WTC11 (cell line): Measurements from ENCODE around the gene ECT2. TPM values are rescaled to one million over a fixed set of nuclear protein-coding genes. Genes with fewer than 3 reads are reported as not detected.

Source experiments
- ATAC-seq: fragments of 200-7000 bp; cut with Tn5 transposase; 2 replicates; pipeline ENCODE4 v1.10.0; 2021; ENCODE audit warnings: mild to moderate bottlenecking, moderate library complexity
- CTCF ChIA-PET: fragments of 300-600 bp; sonication (Branson Sonifier 250); formaldehyde crosslinking; loops from one replicate; lab custom pipeline; 2021; ENCODE audit warnings: antibody characterized with exemption; lab: Charles Lee
- POLR2A ChIA-PET: fragments of 350-600 bp; sonication (Branson Sonifier 250); formaldehyde crosslinking; loops from one replicate; lab custom pipeline; 2021; ENCODE audit warnings: antibody characterized with exemption; lab: Charles Lee
- DNase-seq: peaks from one replicate; pipeline ENCODE4 v3.0.0; 2021; ENCODE audit warnings: low spot score
- H3K27ac Mint-ChIP-seq: 2 replicates; pipeline ENCODE4 v1.8.0; 2021; ENCODE audit warnings: mixed read lengths
- H3K27me3 Mint-ChIP-seq: 2 replicates; pipeline ENCODE4 v1.8.0; 2021; ENCODE audit warnings: low read depth, mild to moderate bottlenecking, moderate library complexity, mixed read lengths
- H3K36me3 Mint-ChIP-seq: 2 replicates; pipeline ENCODE4 v1.8.0; 2021; ENCODE audit warnings: mixed read lengths
- H3K4me1 Mint-ChIP-seq: 2 replicates; pipeline ENCODE4 v1.8.0; 2022; ENCODE audit warnings: mixed read lengths
- H3K4me3 Mint-ChIP-seq: 2 replicates; pipeline ENCODE4 v1.8.0; 2021; ENCODE audit warnings: mild to moderate bottlenecking, moderate library complexity, mixed read lengths
- H3K9me3 Mint-ChIP-seq: 2 replicates; pipeline ENCODE4 v1.8.0; 2021; ENCODE audit warnings: mixed read lengths
- CREM ChIP-seq: sonication (generic); formaldehyde crosslinking; IDR thresholded peaks from 2 replicates; pipeline ENCODE4 v1.8.1; 2022; ENCODE audit warnings: mild to moderate bottlenecking, missing genetic modification reagents, moderate library complexity
- FOXJ3 ChIP-seq: sonication (generic); formaldehyde crosslinking; IDR thresholded peaks from 2 replicates; pipeline ENCODE4 v1.9.0; 2021; ENCODE audit warnings: missing genetic modification reagents, mild to moderate bottlenecking, borderline replicate concordance
- FOXP1 ChIP-seq: sonication (generic); formaldehyde crosslinking; IDR thresholded peaks from 2 replicates; pipeline ENCODE4 v1.8.0; 2022; ENCODE audit warnings: missing genetic modification reagents, mild to moderate bottlenecking, moderate library complexity, borderline replicate concordance
- JUN ChIP-seq: sonication (generic); formaldehyde crosslinking; IDR thresholded peaks from 2 replicates; pipeline ENCODE4 v1.8.0; 2023; ENCODE audit warnings: mild to moderate bottlenecking, missing genetic modification reagents
- NFYB ChIP-seq: sonication (generic); formaldehyde crosslinking; conservative IDR thresholded peaks from 2 replicates; pipeline ENCODE4 v1.8.0; 2022; ENCODE audit warnings: low read depth, missing genetic modification reagents
- NR2C2 ChIP-seq: sonication (generic); formaldehyde crosslinking; IDR thresholded peaks from 2 replicates; pipeline ENCODE4 v1.8.0; 2022; ENCODE audit warnings: mild to moderate bottlenecking, missing genetic modification reagents
- TEAD4 ChIP-seq: sonication (generic); formaldehyde crosslinking; IDR thresholded peaks from 2 replicates; pipeline ENCODE4 v1.8.0; 2022; ENCODE audit warnings: mild to moderate bottlenecking, missing genetic modification reagents
- ZNF317 ChIP-seq: sonication (generic); formaldehyde crosslinking; IDR thresholded peaks from 2 replicates; pipeline ENCODE4 v1.8.1; 2023; ENCODE audit warnings: low read depth, mild to moderate bottlenecking, moderate library complexity, missing genetic modification reagents, borderline replicate concordance
- total RNA-seq: library from RNA; stranded (reverse); gene quantifications from 3 replicates; pipeline ENCODE4 v1.2.3, GENCODE V29; 2021
- TF ChIP-seq, protein P1 (sequence below): fragments of 250-450 bp; sonication (Bioruptor Pico); IDR thresholded peaks from 2 replicates; pipeline ENCODE4 v1.9.0; 2021; ENCODE audit warnings: mild to moderate bottlenecking
- TF ChIP-seq, protein P2 (sequence below): sonication (generic); formaldehyde crosslinking; IDR thresholded peaks from 2 replicates; pipeline ENCODE4 v1.8.1; 2023; ENCODE audit warnings: mild to moderate bottlenecking, missing genetic modification reagents, borderline replicate concordance
- TF ChIP-seq, protein P3 (sequence below): fragments of 250-450 bp; sonication (Bioruptor Pico); IDR thresholded peaks from 2 replicates; pipeline ENCODE4 v2.1.2; 2022; ENCODE audit warnings: mild to moderate bottlenecking, moderate library complexity
- TF ChIP-seq, protein P4 (sequence below): fragments of 200-600 bp; IDR thresholded peaks from 2 replicates; pipeline ENCODE4 v1.8.0; 2022; ENCODE audit warnings: antibody characterized with exemption
- TF ChIP-seq, protein P5 (sequence below): sonication (generic); formaldehyde crosslinking; IDR thresholded peaks from 2 replicates; pipeline ENCODE4 v1.8.1; 2022; ENCODE audit warnings: mild to moderate bottlenecking, missing genetic modification reagents, moderate library complexity, borderline replicate concordance
- TF ChIP-seq, protein P6 (sequence below): fragments of 250-450 bp; sonication (Bioruptor Pico); IDR thresholded peaks from 2 replicates; pipeline ENCODE4 v1.9.0; 2021; ENCODE audit warnings: mild to moderate bottlenecking

The ECT2 gene
- total RNA-seq, 1 experiment from 2014 or later: 97.7 TPM

DNA sequence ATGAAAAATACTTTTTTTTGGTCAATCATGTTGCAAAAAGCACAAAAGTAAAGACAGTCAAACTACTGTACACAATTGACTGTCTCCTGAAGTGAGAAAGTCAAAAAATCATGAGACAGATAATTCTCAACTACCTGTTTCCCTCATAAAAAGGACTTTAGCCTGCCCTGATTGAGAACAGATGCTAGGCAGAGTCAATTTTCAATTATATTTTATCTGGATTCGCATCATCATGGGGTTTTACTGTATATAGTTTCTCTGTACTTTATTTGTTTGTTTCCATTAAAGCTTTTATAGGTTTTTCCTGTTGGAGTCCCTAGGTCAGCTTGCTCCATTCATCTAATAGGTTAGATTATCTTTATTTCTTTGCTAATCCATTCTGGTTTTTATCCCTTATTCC lies 53.8 kb downstream of the ECT2 start:
- CTCF ChIA-PET: no interaction called here
- no peak for ATAC-seq
- POLR2A ChIA-PET: no interaction called here
- H3K4me3 Mint-ChIP-seq: no peak overlapping the region
- no peak overlapping the region for H3K27ac Mint-ChIP-seq
- TF ChIP-seq, protein P1, sequence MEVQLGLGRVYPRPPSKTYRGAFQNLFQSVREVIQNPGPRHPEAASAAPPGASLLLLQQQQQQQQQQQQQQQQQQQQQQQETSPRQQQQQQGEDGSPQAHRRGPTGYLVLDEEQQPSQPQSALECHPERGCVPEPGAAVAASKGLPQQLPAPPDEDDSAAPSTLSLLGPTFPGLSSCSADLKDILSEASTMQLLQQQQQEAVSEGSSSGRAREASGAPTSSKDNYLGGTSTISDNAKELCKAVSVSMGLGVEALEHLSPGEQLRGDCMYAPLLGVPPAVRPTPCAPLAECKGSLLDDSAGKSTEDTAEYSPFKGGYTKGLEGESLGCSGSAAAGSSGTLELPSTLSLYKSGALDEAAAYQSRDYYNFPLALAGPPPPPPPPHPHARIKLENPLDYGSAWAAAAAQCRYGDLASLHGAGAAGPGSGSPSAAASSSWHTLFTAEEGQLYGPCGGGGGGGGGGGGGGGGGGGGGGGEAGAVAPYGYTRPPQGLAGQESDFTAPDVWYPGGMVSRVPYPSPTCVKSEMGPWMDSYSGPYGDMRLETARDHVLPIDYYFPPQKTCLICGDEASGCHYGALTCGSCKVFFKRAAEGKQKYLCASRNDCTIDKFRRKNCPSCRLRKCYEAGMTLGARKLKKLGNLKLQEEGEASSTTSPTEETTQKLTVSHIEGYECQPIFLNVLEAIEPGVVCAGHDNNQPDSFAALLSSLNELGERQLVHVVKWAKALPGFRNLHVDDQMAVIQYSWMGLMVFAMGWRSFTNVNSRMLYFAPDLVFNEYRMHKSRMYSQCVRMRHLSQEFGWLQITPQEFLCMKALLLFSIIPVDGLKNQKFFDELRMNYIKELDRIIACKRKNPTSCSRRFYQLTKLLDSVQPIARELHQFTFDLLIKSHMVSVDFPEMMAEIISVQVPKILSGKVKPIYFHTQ (CRISPR knock-in tag): no peak
- TF ChIP-seq, protein P2, sequence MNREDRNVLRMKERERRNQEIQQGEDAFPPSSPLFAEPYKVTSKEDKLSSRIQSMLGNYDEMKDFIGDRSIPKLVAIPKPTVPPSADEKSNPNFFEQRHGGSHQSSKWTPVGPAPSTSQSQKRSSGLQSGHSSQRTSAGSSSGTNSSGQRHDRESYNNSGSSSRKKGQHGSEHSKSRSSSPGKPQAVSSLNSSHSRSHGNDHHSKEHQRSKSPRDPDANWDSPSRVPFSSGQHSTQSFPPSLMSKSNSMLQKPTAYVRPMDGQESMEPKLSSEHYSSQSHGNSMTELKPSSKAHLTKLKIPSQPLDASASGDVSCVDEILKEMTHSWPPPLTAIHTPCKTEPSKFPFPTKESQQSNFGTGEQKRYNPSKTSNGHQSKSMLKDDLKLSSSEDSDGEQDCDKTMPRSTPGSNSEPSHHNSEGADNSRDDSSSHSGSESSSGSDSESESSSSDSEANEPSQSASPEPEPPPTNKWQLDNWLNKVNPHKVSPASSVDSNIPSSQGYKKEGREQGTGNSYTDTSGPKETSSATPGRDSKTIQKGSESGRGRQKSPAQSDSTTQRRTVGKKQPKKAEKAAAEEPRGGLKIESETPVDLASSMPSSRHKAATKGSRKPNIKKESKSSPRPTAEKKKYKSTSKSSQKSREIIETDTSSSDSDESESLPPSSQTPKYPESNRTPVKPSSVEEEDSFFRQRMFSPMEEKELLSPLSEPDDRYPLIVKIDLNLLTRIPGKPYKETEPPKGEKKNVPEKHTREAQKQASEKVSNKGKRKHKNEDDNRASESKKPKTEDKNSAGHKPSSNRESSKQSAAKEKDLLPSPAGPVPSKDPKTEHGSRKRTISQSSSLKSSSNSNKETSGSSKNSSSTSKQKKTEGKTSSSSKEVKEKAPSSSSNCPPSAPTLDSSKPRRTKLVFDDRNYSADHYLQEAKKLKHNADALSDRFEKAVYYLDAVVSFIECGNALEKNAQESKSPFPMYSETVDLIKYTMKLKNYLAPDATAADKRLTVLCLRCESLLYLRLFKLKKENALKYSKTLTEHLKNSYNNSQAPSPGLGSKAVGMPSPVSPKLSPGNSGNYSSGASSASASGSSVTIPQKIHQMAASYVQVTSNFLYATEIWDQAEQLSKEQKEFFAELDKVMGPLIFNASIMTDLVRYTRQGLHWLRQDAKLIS (CRISPR knock-in tag): no peak
- TF ChIP-seq TEAD4 (CRISPR knock-in tag): no peak
- H3K27me3 Mint-ChIP-seq: no peaks in the 10 kb centered on the region
- no peaks in the 10 kb centered on the region for H3K4me1 Mint-ChIP-seq
- no peak for DNase-seq
- H3K9me3 Mint-ChIP-seq: no peaks in the 10 kb centered on the region
- peaks cover 31% of the 10 kb centered on the region for H3K36me3 Mint-ChIP-seq

DNA sequence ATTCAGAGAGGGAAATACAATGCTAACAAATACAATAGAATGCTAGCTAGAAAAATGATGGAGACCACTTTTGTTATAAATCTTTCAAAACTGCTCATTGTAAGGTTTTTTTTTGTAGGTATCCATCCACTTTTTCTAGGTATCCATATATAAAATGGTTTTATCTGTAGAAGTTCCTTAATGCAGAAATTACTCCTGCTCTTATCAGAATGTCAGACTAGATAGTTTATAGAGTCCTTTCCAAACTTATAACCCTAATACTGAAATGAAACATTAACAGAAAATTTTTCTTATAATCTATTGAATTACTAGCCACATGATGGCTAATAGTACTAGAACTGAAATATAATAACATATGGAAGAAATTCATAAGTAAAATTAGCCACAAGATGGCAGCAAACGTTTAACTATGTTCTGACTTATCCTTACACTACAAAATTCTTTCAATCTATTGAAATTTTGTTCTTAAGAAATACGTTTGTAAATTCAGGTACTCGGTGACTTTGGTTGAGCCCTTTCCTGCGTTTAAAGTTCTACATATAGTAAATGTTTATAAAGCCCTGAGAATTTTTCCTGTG lies 58.5 kb downstream of the ECT2 start:
- TF ChIP-seq ZNF317 (CRISPR knock-in tag): peak; percentile 53; the same call in 1 of the 2 replicates
- TF ChIP-seq, protein P3, sequence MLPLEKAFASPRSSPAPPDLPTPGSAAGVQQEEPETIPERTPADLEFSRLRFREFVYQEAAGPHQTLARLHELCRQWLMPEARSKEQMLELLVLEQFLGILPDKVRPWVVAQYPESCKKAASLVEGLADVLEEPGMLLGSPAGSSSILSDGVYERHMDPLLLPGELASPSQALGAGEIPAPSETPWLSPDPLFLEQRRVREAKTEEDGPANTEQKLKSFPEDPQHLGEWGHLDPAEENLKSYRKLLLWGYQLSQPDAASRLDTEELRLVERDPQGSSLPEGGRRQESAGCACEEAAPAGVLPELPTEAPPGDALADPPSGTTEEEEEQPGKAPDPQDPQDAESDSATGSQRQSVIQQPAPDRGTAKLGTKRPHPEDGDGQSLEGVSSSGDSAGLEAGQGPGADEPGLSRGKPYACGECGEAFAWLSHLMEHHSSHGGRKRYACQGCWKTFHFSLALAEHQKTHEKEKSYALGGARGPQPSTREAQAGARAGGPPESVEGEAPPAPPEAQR (CRISPR knock-in tag): no peak
- TF ChIP-seq, protein P4, sequence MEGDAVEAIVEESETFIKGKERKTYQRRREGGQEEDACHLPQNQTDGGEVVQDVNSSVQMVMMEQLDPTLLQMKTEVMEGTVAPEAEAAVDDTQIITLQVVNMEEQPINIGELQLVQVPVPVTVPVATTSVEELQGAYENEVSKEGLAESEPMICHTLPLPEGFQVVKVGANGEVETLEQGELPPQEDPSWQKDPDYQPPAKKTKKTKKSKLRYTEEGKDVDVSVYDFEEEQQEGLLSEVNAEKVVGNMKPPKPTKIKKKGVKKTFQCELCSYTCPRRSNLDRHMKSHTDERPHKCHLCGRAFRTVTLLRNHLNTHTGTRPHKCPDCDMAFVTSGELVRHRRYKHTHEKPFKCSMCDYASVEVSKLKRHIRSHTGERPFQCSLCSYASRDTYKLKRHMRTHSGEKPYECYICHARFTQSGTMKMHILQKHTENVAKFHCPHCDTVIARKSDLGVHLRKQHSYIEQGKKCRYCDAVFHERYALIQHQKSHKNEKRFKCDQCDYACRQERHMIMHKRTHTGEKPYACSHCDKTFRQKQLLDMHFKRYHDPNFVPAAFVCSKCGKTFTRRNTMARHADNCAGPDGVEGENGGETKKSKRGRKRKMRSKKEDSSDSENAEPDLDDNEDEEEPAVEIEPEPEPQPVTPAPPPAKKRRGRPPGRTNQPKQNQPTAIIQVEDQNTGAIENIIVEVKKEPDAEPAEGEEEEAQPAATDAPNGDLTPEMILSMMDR: 0 out of 2 replicates have a peak, but pooled peaks have one; percentile 16
- H3K36me3 Mint-ChIP-seq: peaks cover 21% of the 10 kb centered on the region
- CTCF ChIA-PET: no interaction called here
- DNase-seq (no peak), ATAC-seq (no peak)
- POLR2A ChIA-PET: no interaction called here
- H3K4me1 Mint-ChIP-seq: no peaks in the 10 kb centered on the region
- H3K27ac Mint-ChIP-seq: no peak overlapping the region
- H3K4me3 Mint-ChIP-seq: no peak overlapping the region
- no peaks in the 10 kb centered on the region for H3K9me3 Mint-ChIP-seq
- H3K27me3 Mint-ChIP-seq: no peaks in the 10 kb centered on the region

DNA sequence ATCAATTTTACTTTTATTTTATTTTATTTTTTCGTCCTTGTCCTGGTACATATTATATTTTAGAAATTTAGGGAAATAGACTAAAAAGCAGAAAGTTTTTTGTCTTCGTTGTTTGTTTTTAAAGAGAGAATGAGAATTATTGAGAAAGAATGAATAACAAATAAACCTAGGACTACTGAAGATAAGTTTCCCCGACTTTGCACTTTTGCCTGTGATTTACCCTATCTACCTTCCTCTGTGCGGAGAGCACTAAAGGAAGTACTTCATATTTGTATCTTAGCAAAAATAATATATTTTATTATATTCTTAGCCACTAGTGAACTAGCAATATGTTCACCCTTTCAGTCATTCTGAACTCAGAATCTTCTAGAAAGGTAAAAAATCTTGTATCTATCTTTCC lies 60.6 kb downstream of the ECT2 start:
- H3K27ac Mint-ChIP-seq: no peak overlapping the region
- POLR2A ChIA-PET: no interaction called here
- CTCF ChIA-PET: no interaction called here
- no peaks in the 10 kb centered on the region for H3K9me3 Mint-ChIP-seq
- DNase-seq (no peak), ATAC-seq (no peak)
- H3K27me3 Mint-ChIP-seq: no peaks in the 10 kb centered on the region
- peaks cover 21% of the 10 kb centered on the region for H3K36me3 Mint-ChIP-seq
- H3K4me3 Mint-ChIP-seq: no peak overlapping the region
- no peaks in the 10 kb centered on the region for H3K4me1 Mint-ChIP-seq
- no peak for TF ChIP-seq CREM
- no peak for TF ChIP-seq FOXJ3 (CRISPR knock-in tag)
- TF ChIP-seq, protein P1 (CRISPR knock-in tag): no peak
- TF ChIP-seq, protein P5, sequence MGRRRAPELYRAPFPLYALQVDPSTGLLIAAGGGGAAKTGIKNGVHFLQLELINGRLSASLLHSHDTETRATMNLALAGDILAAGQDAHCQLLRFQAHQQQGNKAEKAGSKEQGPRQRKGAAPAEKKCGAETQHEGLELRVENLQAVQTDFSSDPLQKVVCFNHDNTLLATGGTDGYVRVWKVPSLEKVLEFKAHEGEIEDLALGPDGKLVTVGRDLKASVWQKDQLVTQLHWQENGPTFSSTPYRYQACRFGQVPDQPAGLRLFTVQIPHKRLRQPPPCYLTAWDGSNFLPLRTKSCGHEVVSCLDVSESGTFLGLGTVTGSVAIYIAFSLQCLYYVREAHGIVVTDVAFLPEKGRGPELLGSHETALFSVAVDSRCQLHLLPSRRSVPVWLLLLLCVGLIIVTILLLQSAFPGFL (CRISPR knock-in tag): no peak
- TF ChIP-seq NFYB (CRISPR knock-in tag): no peak
- no peak for TF ChIP-seq NR2C2
- TF ChIP-seq FOXP1: no peak
- TF ChIP-seq, protein P6, sequence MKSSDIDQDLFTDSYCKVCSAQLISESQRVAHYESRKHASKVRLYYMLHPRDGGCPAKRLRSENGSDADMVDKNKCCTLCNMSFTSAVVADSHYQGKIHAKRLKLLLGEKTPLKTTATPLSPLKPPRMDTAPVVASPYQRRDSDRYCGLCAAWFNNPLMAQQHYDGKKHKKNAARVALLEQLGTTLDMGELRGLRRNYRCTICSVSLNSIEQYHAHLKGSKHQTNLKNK (CRISPR knock-in tag): no peak
- TF ChIP-seq JUN (CRISPR knock-in tag): no peak
